Ovary (tissue), 9 donors: Measurements from ENCODE around the gene C2orf76. TPM values are rescaled to one million over a fixed set of nuclear protein-coding genes. Genes with fewer than 3 reads are reported as not detected.

ENCODE experiments used
- DNase-seq, 5 donors: peaks; one replicate each; pipeline ENCODE4 v3.0.0-alpha.2; 2019 to 2020
- H3K27ac ChIP-seq, 2 donors: fragments of 200-600 bp; one replicate each; pipeline versions ENCODE4 v1.5.1 to v1.8.0; 2019 to 2022
- H3K27me3 ChIP-seq: fragments of 200-600 bp; one replicate; pipeline ENCODE4 v1.8.0; 2022
- H3K36me3 ChIP-seq: fragments of 200-600 bp; sonication (generic); one replicate; pipeline ENCODE4 v1.5.1; 2019
- H3K4me1 ChIP-seq: one replicate; pipeline ENCODE4 v1.8.1; 2013; ENCODE audit warnings: mild to moderate bottlenecking, moderate library complexity; ENCODE audit not compliant: insufficient read depth
- H3K4me3 ChIP-seq: fragments of 200-600 bp; sonication (generic); one replicate; pipeline ENCODE4 v1.5.1; 2017
- H3K9me3 ChIP-seq, 2 donors: fragments of 200-600 bp in 1 of 2; sonication (generic) in 1 of 2; one replicate each; pipeline versions ENCODE4 v1.5.1 to v1.8.1; 2013 to 2019; ENCODE audit warnings: mild to moderate bottlenecking in 1 of 2, moderate library complexity in 1 of 2
- EP300 ChIP-seq: sonication (generic); formaldehyde crosslinking; IDR thresholded peaks from one replicate; pipeline ENCODE4 v1.6.1; 2017; ENCODE audit warnings: antibody characterized with exemption
- POLR2A ChIP-seq: fragments of 450-650 bp; IDR thresholded peaks from one replicate; pipeline ENCODE4 v1.6.1; 2017; ENCODE audit warnings: antibody characterized with exemption, mild to moderate bottlenecking, moderate library complexity
- WGBS, 3 donors: extraction: QIAGEN DNeasy Blood & Tissue Kit in 1 of 3; methylation state at CpG; one replicate each; pipeline versions ENCODE4 v1.1.5 to v1.1.7; 2013 to 2017; 5-methylcytosine and 5-hydroxymethylcytosine counted together
- intact Hi-C, 4 donors: fragments of 100-400 bp; cut with DNase I; formaldehyde crosslinking; loops; one replicate each; pipeline versions ENCODE4 v1.11.0 to v1.15.1; 2022 to 2023
- polyA plus RNA-seq, 2 donors: library from polyadenylated mRNA; stranded (reverse); fragments of 200-250 nt in 1 of 2; fragments of 350-450 nt in 1 of 2; fragmentation: Illumina TruSeq in 1 of 2; extraction: RNeasy Lipid Tissue Mini Kit (QIAGEN cat#74804) in 1 of 2; gene quantifications; one replicate each; pipeline ENCODE4 v1.2.3, GENCODE V29; 2013 to 2014
- total RNA-seq, 7 donors: library from RNA; depleted of rRNA in 2 of 7; stranded (reverse); fragments of >200 nt in 2 of 7; fragmentation: NEBNext Ultra II Directional in 3 of 7; extraction: Animal tissue kit (Norgen Biotek cat#: 25700) in 3 of 7; gene quantifications; one replicate each; pipeline versions ENCODE4 v1.1.0 to v1.2.4, GENCODE V29; 2016 to 2023
- TF ChIP-seq, protein P1 (sequence below), 3 donors: fragments of 450-650 bp in 2 of 3; fragments of 200-600 bp in 1 of 3; IDR thresholded peaks; one replicate each; pipeline versions ENCODE4 v1.5.1 to v1.8.0; 2016 to 2022; ENCODE audit warnings: antibody characterized with exemption in 3 of 3, mild to moderate bottlenecking in 1 of 3
- donor health status: DM: no; HTN: no; CAD: no; lungs with moderate emphysema.
- donor health status: DM: no; HTN: no; CAD: no.
- donor health status: Bipolar disorder and iron deficiency.
- donor health status: DM: yes; HTN: yes; CAD: no.
- donor health status: DM: no; HTN: no; CAD: no.
- donor health status: DM: yes; HTN: yes; CAD: no.

The C2orf76 gene
- total and polyA plus RNA-seq, 9 donors: 12.0 to 24.1 (median 14.1) TPM

DNA sequence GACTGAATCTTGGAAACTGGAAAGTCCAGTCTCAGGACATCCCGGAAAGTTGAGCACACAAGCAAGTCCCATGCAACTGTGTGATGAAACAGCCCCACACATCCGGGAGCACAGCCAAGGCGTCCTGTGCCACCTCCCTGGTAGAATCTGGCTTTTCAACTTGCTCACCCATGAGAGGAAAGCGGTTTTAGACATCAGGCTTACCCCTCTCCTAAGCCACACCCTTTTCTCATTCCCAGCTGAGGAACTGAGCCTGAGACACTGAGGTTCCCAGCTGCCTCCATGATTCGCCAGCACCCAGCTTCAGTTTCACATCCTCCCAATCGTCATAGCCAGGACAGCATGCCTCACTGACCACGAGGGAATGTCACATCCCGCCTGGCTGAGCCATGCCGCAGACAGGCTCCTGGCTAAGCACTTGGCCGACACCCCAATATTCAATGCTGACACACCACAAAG lies 82.7 kb downstream of the C2orf76 start:
- H3K9me3 ChIP-seq: no peaks in the 10 kb centered on the region
- H3K27ac ChIP-seq: no peak overlapping the region
- H3K4me1 ChIP-seq: no peaks in the 10 kb centered on the region
- WGBS, 3 donors: 83 to 86% (median 84%) methylated on average over 10 of the region's 10 CpGs
- DNase-seq: no peak
- H3K27me3 ChIP-seq: no peaks in the 10 kb centered on the region
- no peak overlapping the region for H3K4me3 ChIP-seq
- TF ChIP-seq POLR2A (no peak), EP300 (no peak)
- TF ChIP-seq, protein P1, sequence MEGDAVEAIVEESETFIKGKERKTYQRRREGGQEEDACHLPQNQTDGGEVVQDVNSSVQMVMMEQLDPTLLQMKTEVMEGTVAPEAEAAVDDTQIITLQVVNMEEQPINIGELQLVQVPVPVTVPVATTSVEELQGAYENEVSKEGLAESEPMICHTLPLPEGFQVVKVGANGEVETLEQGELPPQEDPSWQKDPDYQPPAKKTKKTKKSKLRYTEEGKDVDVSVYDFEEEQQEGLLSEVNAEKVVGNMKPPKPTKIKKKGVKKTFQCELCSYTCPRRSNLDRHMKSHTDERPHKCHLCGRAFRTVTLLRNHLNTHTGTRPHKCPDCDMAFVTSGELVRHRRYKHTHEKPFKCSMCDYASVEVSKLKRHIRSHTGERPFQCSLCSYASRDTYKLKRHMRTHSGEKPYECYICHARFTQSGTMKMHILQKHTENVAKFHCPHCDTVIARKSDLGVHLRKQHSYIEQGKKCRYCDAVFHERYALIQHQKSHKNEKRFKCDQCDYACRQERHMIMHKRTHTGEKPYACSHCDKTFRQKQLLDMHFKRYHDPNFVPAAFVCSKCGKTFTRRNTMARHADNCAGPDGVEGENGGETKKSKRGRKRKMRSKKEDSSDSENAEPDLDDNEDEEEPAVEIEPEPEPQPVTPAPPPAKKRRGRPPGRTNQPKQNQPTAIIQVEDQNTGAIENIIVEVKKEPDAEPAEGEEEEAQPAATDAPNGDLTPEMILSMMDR (IDR thresholded peaks at IDR 0.05): no peak
- intact Hi-C loops: no loop called here
- no peaks in the 10 kb centered on the region for H3K36me3 ChIP-seq

DNA sequence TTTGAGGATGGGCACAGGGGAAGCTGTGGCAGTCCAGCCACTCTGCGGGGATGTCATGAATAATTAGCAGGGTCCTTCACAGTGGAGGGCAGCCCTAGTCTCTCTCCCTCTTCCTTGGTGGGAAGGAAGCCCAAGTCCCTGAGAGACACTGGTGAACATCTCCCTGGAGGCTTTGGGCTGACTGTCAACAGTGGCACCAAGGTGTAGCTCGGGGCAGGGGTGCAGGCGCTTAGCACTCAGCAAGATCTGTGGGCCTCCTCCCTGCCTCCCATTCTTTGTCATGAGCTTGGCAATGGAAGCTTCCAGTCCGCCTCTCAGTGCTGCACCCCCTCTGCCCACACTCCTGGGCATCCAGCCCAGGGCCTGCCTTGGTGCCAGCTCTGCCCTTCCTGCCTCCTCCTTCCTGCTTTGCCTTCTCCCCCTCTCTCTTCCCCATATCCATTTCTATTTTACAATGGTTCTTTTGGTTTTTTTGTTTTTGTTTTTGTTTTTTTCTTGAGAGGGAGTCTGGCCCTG lies 83.6 kb downstream of the C2orf76 start:
- H3K9me3 ChIP-seq: no peaks in the 10 kb centered on the region
- no peak for DNase-seq
- no peak overlapping the region for H3K4me3 ChIP-seq
- no peak for TF ChIP-seq EP300
- no peaks in the 10 kb centered on the region for H3K27me3 ChIP-seq
- intact Hi-C loops: no loop called here
- 83 to 87% (median 85%) methylated on average over 4 of the region's 4 CpGs for WGBS, 3 donors
- H3K36me3 ChIP-seq: no peaks in the 10 kb centered on the region
- no peak overlapping the region for H3K27ac ChIP-seq
- no peaks in the 10 kb centered on the region for H3K4me1 ChIP-seq

DNA sequence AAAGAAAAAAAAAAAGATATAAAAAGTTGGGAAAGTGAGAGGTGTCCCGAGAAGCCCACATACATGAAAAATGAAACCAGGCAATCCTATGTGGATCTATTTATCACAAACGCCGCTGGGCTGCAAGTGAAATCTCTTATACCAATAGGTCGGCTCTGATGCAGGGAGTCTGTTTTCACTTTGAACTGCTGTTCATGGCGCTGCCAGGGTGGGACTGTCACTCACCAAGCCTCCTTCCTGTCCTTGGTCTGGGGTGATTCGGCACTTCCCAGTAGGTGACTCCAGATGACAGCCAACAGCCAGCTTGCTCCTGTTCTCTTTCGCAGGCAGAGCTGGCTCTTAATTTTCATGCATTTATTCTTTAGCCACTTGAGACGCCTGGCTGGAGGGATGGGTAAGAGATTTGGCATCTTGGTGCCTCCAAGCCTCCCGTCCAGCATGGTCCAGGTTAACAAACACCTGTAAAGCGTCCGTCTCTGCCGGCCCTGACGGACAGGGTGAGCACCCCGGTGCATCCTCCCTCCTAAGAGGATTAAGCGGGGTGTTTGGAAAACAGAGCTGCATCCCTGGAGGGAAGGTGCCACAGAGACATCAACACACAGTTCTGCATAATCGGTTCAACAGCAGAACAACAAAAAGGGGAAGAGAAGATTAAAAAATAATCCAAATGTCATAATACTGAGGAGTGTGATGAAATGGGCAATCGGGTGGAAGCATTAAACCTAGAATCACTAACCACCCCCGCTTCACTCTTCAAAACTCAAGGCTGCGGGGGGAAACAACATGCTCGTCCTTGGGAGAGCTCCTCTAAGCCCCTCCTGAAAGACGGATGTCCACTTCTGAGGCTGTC lies 84.3 kb downstream of the C2orf76 start:
- Histone ChIP-seq H3K27ac (no peak overlapping the region), H3K27me3 (no peaks in the 10 kb centered on the region), H3K4me3 (no peak overlapping the region), H3K9me3 (no peaks in the 10 kb centered on the region), H3K4me1 (no peaks in the 10 kb centered on the region), H3K36me3 (no peaks in the 10 kb centered on the region)
- TF ChIP-seq EP300 (no peak), POLR2A (no peak)
- TF ChIP-seq, protein P1 (IDR thresholded peaks at IDR 0.05): no peak
- DNase-seq: no peak
- 80 to 84% (median 82%) methylated on average over 21 of the region's 21 CpGs for WGBS, 3 donors
- intact Hi-C loops: no loop called here

DNA sequence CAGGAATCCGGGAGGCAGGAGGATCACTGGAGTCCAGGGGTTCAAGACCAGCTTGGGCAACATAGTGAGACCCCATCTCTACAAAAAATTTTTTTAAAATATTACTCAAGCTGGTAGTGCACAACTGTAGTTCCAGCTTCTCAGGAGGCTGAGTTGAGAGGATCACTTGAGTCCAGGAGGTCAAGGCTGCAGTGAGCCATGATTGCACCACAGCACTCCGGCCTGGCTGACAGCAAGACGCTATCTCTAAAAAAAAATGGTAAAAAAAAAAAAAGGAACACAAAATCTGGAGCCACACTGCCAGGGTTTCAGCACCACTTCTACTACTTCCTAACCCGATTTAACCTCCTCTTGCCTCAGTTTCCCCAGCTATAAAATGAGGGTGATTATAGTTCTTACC lies 86.0 kb downstream of the C2orf76 start:
- TF ChIP-seq POLR2A (no peak), EP300 (no peak)
- TF ChIP-seq, protein P1 (IDR thresholded peaks at IDR 0.05): no peak
- Histone ChIP-seq H3K4me1 (peaks cover 2% of the 10 kb centered on the region), H3K36me3 (no peaks in the 10 kb centered on the region), H3K9me3 (no peaks in the 10 kb centered on the region), H3K4me3 (no peak overlapping the region), H3K27ac (no peak overlapping the region), H3K27me3 (no peaks in the 10 kb centered on the region)
- no peak for DNase-seq
- intact Hi-C loops: no loop called here
- 68 to 85% (median 83%) methylated on average over 4 of the region's 4 CpGs for WGBS, 3 donors

DNA sequence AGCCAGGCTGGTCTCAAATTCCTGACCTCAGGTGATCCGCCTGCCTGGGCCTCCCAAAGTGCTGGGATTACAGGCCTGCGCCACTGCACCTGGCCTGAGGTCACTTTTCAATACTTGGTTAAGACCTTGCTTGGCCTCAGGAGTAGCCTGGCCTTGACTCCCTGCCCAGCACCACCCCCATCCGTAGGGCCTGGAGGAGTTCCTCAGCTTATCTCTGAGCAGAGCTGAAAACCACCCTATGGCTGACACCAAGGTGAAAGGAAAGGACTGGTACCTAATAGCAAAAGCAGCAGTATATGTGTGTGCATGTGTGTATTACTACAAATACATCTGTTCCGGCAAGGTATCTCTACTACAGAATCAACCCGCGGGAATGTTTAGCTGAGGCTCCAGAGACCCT lies 87.0 kb downstream of the C2orf76 start:
- no peak overlapping the region for H3K27ac ChIP-seq
- H3K27me3 ChIP-seq: no peaks in the 10 kb centered on the region
- intact Hi-C loops: no loop called here
- TF ChIP-seq, protein P1 (IDR thresholded peaks at IDR 0.05): no peak
- no peak for TF ChIP-seq POLR2A
- TF ChIP-seq EP300: no peak
- DNase-seq: no peak
- WGBS, 3 donors: 81 to 84% (median 81%) methylated on average over 6 of the region's 6 CpGs
- peaks cover 2% of the 10 kb centered on the region for H3K4me1 ChIP-seq
- no peaks in the 10 kb centered on the region for H3K9me3 ChIP-seq
- no peaks in the 10 kb centered on the region for H3K36me3 ChIP-seq
- H3K4me3 ChIP-seq: no peak overlapping the region
